Measurements from ENCODE around the gene BDKRB2.

Gene BDKRB2

GRCh38 chr14:96164861-96165490 is 39.7 kb upstream of the BDKRB2 start:
- no peak overlapping the region for H3K9ac ChIP-seq (ENCODE audit: low read length)
- H3K79me2 ChIP-seq (ENCODE audit: insufficient read depth, low read length) = no peaks in the 10 kb centered on the region
- H4K20me1 ChIP-seq (ENCODE audit: insufficient read depth, low read length) = no peaks in the 10 kb centered on the region
- no peaks in the 10 kb centered on the region for H3K9me2 ChIP-seq (ENCODE audit: low read depth, low read length)
- no peak overlapping the region for H2AFZ ChIP-seq (ENCODE audit: low read length)
- H3K27ac ChIP-seq (ENCODE audit: low read depth, low read length, poor library complexity, severe bottlenecking) = no peak overlapping the region
- H3K4me2 ChIP-seq (ENCODE audit: low read length) = no peak overlapping the region
- H3F3A ChIP-seq (ENCODE audit: insufficient read depth, low read length) = no peaks in the 10 kb centered on the region
- H3K27me3 ChIP-seq (ENCODE audit: insufficient read depth, low read length) = peaks cover 4% of the 10 kb centered on the region
- H3K9me3 ChIP-seq (ENCODE audit: low read length) = no peaks in the 10 kb centered on the region
- H3K36me3 ChIP-seq (ENCODE audit: insufficient read depth, low read length) = no peaks in the 10 kb centered on the region
- no peaks in the 10 kb centered on the region for H3K4me1 ChIP-seq (ENCODE audit: insufficient read depth, low read length, severe bottlenecking)
- TF ChIP-seq EZH2 (IDR thresholded peaks at IDR 0.05; ENCODE audit: borderline replicate concordance, low read length) = no peak
- TF ChIP-seq, protein P1, sequence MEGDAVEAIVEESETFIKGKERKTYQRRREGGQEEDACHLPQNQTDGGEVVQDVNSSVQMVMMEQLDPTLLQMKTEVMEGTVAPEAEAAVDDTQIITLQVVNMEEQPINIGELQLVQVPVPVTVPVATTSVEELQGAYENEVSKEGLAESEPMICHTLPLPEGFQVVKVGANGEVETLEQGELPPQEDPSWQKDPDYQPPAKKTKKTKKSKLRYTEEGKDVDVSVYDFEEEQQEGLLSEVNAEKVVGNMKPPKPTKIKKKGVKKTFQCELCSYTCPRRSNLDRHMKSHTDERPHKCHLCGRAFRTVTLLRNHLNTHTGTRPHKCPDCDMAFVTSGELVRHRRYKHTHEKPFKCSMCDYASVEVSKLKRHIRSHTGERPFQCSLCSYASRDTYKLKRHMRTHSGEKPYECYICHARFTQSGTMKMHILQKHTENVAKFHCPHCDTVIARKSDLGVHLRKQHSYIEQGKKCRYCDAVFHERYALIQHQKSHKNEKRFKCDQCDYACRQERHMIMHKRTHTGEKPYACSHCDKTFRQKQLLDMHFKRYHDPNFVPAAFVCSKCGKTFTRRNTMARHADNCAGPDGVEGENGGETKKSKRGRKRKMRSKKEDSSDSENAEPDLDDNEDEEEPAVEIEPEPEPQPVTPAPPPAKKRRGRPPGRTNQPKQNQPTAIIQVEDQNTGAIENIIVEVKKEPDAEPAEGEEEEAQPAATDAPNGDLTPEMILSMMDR (IDR thresholded peaks at IDR 0.05; ENCODE audit: low read length) = no peak
- H3K4me3 ChIP-seq (ENCODE audit: low read depth, low read length, poor library complexity, severe bottlenecking) = no peak overlapping the region

DNA sequence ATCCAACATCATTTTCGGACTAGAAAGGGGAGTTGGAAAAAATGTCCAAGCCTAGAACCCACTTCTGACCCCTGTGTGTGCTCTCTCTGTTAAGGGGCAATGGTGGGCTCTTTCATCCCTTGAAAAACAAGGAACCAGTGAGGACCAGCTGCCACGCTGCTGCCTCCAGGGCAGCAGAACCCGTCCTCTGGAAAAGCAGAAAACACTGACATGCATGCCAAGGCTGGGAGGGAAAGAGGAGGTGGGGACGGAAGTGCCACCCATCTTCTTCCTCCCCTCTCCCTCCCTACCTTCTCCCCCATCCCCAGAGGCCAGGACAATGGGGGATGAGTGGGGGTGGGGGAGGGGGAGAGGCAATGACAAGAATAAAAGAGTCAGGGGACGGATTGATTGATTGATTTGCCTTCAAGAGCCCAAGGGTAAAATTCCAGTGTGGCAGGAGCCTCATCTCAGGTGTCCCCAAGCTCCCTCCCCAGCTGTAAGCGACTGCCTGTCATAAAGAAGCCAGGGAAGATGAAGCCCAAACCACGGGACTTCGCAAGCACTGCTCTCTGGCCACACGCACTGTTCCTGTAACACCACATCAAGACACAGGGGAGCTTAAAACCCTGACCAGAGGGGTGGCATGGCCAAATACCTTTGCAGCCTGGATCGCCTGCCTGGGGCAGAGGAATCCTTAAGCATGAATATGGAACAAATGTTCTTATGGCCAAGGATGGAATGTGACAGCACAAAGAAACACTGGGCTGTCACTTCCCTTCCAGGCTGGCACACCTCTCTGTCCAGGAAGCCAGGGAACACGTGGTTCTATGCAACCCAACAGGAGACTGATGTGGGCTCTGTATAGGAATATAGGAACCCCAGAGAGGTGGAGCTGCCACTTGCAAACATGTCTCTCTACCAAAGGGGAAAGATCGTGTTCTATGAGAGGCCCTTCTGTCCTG is 38.9 kb upstream of the BDKRB2 start:
- no peaks in the 10 kb centered on the region for H3K9me3 ChIP-seq (ENCODE audit: low read length)
- H3K36me3 ChIP-seq (ENCODE audit: insufficient read depth, low read length) = no peaks in the 10 kb centered on the region
- no peaks in the 10 kb centered on the region for H3K9me2 ChIP-seq (ENCODE audit: low read depth, low read length)
- no peak overlapping the region for H3K4me3 ChIP-seq (ENCODE audit: low read depth, low read length, poor library complexity, severe bottlenecking)
- no peak overlapping the region for H2AFZ ChIP-seq (ENCODE audit: low read length)
- no peak overlapping the region for H3K9ac ChIP-seq (ENCODE audit: low read length)
- H3K27me3 ChIP-seq (ENCODE audit: insufficient read depth, low read length) = peaks cover 4% of the 10 kb centered on the region
- H3K27ac ChIP-seq (ENCODE audit: low read depth, low read length, poor library complexity, severe bottlenecking) = no peak overlapping the region
- TF ChIP-seq, protein P1 (IDR thresholded peaks at IDR 0.05; ENCODE audit: low read length) = no peak
- TF ChIP-seq EZH2 (IDR thresholded peaks at IDR 0.05; ENCODE audit: borderline replicate concordance, low read length) = no peak
- H3K4me2 ChIP-seq (ENCODE audit: low read length) = no peak overlapping the region
- no peaks in the 10 kb centered on the region for H4K20me1 ChIP-seq (ENCODE audit: insufficient read depth, low read length)
- no peaks in the 10 kb centered on the region for H3F3A ChIP-seq (ENCODE audit: insufficient read depth, low read length)
- H3K4me1 ChIP-seq (ENCODE audit: insufficient read depth, low read length, severe bottlenecking) = no peaks in the 10 kb centered on the region
- no peaks in the 10 kb centered on the region for H3K79me2 ChIP-seq (ENCODE audit: insufficient read depth, low read length)

GRCh38 chr14:96166461-96167223 is 38.0 kb upstream of the BDKRB2 start:
- Histone ChIP-seq H3K4me3 (ENCODE audit: low read depth, low read length, poor library complexity, severe bottlenecking) (no peak overlapping the region), H3K4me2 (ENCODE audit: low read length) (no peak overlapping the region), H4K20me1 (ENCODE audit: insufficient read depth, low read length) (no peaks in the 10 kb centered on the region), H3K9me3 (ENCODE audit: low read length) (no peaks in the 10 kb centered on the region), H3K27me3 (ENCODE audit: insufficient read depth, low read length) (peaks cover 4% of the 10 kb centered on the region), H3K27ac (ENCODE audit: low read depth, low read length, poor library complexity, severe bottlenecking) (no peak overlapping the region), H2AFZ (ENCODE audit: low read length) (no peak overlapping the region), H3K9me2 (ENCODE audit: low read depth, low read length) (no peaks in the 10 kb centered on the region), H3K79me2 (ENCODE audit: insufficient read depth, low read length) (no peaks in the 10 kb centered on the region), H3K9ac (ENCODE audit: low read length) (no peak overlapping the region), H3F3A (ENCODE audit: insufficient read depth, low read length) (no peaks in the 10 kb centered on the region), H3K36me3 (ENCODE audit: insufficient read depth, low read length) (no peaks in the 10 kb centered on the region), H3K4me1 (ENCODE audit: insufficient read depth, low read length, severe bottlenecking) (no peaks in the 10 kb centered on the region)
- TF ChIP-seq EZH2 (IDR thresholded peaks at IDR 0.05; ENCODE audit: borderline replicate concordance, low read length) = no peak
- TF ChIP-seq, protein P1 (IDR thresholded peaks at IDR 0.05; ENCODE audit: low read length) = no peak

All from OCI-LY1 (cell line).